ENCODE measurements around the gene VSTM1. TPM values are rescaled to one million over a fixed set of nuclear protein-coding genes. Genes with fewer than 3 reads are reported as not detected.
A peak's percentile ranks its signal among the peaks of the same experiment; 100 is the strongest.
"Not testable (repeated sequence)": the region's sequence is repeated elsewhere in the genome, so short reads cannot be mapped to it uniquely, and the experiment has no call there.

VSTM1 gene, protein sequence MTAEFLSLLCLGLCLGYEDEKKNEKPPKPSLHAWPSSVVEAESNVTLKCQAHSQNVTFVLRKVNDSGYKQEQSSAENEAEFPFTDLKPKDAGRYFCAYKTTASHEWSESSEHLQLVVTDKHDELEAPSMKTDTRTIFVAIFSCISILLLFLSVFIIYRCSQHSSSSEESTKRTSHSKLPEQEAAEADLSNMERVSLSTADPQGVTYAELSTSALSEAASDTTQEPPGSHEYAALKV
- total RNA-seq (2014; rRNA removed; shearing (Covaris generic)), result not detected in 2 replicates

DNA sequence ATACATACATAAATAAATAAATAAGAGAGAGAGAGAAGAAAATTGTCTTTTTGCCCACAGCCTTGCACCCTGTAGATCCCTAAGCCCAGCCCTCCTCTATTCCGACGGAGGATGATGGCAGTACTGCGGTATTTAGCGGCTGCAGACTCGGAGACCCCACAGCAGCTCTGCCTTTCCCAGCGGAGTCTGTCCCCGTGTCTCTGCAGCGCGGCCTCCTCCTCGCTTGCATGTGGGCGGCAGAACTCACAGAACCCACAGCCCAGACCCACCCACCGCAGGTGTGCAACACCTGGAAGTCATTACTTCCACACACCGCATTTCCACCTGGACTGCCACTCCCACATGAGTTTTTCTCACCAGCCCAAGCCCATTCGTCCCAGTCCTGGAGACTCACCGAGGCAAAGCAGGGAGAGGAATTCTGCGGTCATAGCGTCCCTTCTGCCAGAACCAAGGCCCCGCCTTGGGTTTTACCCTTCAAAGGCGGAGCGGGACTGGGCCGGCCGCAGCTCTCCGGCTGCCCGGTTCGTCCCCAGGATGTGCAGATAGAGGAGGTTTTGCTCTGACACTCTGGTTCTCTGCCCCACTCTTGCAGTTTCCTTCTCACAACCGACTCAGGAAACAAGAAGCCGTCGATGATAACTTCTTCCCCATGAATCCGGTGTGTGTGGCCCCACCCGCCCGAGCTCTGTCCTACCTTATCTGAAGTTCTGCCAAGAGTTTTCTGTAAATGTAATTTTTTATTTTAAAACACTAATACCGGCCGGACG is at the start of gene VSTM1:
VSTM1 (minus strand) TSS at position 548 of the 767 bp plus-strand sequence; CDS start at position 428, 120 bp downstream.
- DNase-seq (ENCODE audit: low read depth), result no peak

DNA sequence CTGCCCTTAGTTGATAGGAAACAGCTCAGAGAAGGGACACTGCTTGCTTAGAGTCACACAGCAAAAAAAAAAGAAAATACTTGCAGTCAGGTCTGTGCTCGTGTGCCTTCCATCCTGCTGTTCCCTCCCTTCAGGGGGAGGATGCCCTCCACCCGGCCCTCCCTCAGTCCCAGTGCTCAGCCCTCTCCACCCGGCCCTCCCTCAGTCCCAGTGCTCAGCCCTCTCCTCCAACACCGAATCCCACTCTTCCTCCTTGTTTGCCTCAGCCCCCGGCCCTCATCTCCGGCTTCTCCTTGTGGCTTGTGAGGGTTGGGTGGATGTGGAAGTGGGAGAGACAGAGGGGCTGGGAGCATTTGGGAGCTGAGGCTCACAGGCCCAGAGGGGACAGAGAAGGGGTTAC is 46.0 kb upstream of the VSTM1 start:
- DNase-seq (ENCODE audit: low read depth), result no peak

DNA sequence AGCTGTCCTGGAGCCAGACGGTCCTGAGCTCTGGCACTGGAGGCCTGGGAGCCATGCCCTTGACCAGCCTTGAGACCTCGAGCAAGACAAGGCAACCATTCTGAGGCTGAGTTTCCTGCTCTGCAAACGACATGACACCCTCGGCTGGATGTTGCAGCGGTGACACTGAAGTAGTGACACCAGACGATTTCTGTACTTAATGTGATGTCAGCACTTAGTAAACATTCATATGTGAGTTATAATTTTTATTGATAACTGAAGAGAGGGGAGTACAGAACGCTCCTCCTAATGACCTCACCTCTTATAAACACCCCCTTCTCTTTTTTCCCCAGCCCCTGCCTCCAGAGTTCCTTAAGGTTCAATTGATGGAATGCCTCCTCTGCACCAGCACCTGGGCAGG is 44.8 kb upstream of the VSTM1 start:
- no peak for DNase-seq (ENCODE audit: low read depth)

DNA sequence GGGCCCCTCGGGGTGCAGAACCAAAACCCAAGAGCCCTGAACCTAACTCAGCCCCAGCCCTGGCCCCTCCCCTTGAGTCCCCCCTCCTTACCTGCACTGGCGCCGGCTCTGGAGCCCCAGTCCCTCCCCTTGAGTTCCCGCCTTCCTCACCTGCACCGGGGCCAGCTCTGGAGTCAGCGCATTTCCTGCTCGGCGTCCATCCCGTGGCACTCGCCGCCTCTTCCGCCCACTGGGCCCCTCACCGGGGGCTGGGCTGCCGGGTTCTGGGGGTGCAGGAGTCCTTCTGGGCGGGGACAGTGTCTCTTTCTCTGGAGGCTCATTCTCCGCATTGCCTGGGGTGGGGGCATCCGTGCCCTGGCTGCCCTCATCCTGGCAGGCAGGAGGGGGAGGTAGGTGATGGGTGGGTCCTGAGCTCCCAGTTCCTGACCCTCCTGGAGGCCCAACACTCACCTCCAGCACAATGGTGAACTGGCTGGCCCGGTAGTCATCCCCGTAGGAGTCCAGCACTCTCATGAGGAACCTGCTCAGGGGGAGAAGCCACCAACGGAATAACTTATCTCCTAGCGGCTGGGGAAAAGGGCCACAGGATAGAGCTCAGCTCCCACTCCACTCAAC is 44.3 kb upstream of the VSTM1 start:
- no peak for DNase-seq (ENCODE audit: low read depth)

DNA sequence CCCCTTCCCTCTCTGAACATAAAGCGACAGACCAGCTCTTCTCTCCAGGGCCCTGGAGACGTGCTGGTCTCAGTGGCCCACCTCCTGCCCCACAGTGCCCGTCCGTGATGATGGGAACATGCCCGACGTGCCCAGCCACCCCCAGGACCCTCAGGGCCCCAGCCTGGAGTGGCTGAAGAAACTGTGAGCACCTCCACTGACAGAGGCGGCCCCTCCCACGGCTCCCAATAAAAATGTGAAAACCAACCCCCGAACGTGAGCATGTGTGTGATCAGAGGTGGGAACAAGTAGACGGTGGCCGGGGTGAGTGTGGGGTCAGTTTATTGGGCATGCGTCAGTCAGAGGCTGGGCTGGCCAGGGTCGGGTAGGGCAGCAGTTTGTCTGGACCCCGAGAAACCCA is 43.0 kb upstream of the VSTM1 start:
- no peak for DNase-seq (ENCODE audit: low read depth)

DNA sequence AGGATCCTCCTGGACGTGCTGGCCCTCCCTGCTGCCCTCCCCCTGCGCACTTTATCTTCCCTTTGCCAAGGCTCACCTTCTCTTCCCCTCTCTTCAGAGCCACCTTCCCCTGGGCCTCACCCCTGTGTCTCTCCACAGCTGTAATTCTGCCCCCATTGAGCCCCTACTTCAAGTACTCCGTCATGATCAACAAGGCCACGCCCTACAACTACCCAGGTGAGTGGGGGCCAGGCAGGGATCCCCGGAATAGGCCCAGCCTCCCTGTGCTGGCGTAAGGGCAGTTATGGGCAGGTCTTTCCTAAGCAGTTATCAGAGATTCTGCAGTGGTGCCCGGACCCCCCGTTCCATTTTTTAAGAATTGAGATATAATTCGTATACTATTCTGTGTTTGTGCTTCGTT is 42.1 kb upstream of the VSTM1 start:
- DNase-seq (ENCODE audit: low read depth), result no peak

DNA sequence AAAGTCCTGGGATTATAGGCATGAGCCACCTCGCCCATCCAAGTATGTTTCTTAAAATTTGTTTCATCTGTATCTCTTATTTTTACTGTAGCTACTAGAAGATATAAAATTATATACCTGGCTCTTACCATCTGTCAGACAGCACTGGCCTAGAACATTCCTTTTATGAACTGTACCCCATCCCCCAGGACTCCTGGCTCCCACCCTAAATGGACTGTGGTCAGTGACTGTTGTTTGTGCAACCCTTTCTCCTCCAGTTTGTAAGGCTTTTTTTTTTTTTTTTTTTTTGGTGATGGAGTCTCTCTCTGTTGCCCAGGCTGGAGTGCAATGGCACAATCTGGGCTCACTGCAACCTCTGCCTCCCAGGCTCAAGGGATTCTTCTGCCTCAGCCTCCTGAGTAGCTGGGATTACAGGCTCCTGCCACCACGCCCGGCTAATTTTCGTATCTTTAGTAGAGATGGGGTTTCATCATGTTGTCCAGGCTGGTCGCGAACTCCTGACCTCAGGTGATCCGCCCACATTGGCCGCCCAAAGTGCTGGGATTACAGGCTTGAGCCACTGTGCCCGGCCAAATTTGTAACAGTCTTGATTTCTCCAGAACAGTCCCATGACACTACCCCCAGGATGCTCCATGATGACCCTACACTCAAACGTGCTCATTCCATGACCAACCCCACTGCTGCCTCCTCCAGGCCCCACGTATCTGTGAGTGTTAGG is 41.5 kb upstream of the VSTM1 start:
- no peak for DNase-seq (ENCODE audit: low read depth)

DNA sequence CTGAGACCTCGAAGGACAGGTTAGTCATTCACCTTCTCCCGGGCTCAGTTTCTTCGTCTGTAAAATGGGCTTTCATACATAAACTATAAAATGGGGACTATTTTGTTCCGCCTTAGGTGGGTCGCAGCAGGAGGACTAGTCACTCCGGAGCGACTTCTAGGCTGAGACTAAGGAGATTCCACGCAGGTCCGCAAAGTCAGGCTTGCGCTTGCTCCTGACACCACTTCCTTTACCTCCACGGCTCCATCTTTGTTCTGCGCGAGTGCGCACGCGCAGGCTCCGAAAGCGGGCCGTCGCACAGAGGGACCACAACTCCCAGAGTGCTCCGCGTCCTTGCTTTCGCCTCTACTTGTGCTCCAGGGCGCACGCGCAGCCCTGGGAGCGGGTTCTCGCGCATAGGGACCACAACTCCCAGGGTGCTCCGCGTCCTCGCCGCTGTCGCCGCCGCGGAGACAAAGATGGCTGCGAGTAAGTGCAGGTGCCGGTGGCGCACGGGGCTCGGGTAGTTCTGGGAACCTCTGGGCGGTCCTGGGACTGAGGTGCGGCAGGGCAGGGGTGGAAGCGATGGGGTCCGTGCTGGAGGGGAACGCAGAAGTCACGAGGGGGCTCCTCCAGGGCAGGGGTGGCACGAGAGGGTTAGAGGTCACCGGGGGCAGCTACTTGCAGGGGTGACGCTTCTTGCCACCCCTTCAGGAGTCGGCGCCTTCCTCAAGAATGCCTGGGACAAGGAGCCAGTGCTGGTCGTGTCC is 38.9 kb upstream of the VSTM1 start, which contains the start of gene NDUFA3:
NDUFA3 (plus strand) TSS at position 435 of the 749 bp plus-strand sequence; CDS start at position 459, 24 bp downstream.
- peak; percentile 98 for DNase-seq (ENCODE audit: low read depth)

DNA sequence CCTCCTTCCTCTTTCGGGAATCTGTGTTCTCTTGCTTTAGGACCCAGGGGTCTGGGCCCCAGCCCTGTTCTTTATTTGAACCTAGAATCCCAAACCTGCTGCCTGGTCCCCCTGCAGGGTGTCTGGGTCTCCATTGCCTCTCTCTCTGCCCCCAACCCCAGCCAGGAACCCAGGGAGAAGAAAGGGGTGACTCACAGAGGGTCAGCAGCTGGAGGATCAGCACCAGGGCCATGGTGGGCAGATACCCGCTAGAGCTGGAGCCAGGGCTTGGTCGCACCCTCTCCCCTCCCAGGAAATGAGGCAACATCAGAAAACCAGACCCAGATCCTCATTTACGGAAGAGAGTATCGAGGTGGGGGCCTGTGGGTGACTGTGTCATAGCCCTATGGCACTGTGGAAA is 36.9 kb upstream of the VSTM1 start, which contains the start of gene OSCAR:
OSCAR (minus strand) TSS at position 243 of the 400 bp plus-strand sequence; CDS start at position 232, 11 bp downstream.
- peak; percentile 31 for DNase-seq (ENCODE audit: low read depth)

DNA sequence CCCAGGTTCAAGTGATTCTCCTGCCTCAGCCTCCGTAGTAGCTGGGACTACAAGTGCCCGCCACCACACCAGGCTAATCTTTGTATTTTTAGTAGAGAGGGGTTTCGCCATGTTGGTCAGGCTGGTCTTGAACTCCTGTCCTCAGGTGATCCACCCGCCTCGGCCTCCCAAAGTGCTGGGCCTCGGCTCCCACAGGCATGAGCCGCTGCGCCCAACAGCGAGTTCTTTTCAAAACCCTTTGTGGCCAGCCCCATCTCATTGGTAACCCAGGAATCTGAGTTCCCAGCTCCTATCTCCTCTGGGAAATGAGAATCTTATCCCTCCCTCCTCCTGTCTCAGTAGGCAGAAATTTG is 36.2 kb upstream of the VSTM1 start:
- DNase-seq (ENCODE audit: low read depth), result not testable (repeated sequence)

DNA sequence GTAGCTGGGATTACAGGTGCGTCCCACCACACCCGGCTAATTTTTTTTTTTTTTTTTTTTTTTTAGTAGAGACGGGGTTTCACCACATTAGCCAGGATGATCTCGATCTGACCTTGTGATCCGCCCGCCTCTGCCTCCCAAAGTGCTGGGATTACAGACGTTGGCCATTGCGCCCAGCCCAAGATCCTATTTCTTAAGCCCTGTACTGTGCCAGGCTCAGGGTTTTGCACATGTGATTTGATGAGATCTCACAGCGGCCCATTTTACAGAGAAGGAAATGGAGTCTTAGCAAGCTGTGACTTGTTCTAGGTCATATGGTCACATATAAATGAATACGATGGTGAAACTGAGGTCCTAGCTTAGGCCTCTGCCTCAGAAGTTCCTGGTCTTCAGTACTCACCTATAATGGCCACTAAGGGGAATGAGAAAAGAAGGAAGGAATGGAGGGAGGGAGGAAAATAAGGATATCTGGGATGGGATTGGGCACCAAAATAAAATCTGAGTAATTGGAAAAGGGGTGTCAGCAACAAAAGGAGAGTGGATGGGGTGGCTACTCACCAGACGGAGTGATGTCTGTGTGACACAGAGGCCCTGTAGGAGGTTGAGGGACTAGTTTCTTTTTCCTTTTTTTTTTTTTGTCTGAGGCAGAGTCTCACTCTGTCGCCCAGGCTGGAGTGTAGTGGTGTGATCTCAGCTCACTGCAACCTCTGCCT is 35.6 kb upstream of the VSTM1 start:
- no peak for DNase-seq (ENCODE audit: low read depth)

DNA sequence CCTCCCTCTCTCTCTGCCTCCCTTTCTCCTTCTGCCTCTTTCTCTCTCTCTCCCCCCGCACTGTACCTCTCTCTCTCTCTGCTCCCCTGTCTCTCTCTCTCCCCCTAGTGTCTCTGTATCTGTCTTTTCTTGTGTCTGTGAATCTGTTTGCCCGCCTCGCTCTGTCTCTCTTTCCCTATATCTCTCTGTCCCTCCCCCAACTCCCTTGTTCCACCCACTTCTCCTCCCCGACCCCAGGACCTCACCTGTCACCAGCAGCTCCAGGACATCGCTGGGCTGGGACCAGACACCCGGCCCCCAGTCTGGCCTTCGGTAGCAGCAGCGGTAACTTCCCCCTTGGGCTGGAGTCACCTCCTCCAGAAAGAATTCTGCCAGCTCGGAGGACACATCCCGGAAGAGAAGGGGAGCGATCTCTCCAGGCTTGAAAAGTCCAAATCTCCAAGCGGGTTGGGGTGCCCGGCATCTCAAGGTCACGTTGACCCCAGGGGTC is 33.0 kb upstream of the VSTM1 start:
- DNase-seq (ENCODE audit: low read depth), result peak; percentile 24

DNA sequence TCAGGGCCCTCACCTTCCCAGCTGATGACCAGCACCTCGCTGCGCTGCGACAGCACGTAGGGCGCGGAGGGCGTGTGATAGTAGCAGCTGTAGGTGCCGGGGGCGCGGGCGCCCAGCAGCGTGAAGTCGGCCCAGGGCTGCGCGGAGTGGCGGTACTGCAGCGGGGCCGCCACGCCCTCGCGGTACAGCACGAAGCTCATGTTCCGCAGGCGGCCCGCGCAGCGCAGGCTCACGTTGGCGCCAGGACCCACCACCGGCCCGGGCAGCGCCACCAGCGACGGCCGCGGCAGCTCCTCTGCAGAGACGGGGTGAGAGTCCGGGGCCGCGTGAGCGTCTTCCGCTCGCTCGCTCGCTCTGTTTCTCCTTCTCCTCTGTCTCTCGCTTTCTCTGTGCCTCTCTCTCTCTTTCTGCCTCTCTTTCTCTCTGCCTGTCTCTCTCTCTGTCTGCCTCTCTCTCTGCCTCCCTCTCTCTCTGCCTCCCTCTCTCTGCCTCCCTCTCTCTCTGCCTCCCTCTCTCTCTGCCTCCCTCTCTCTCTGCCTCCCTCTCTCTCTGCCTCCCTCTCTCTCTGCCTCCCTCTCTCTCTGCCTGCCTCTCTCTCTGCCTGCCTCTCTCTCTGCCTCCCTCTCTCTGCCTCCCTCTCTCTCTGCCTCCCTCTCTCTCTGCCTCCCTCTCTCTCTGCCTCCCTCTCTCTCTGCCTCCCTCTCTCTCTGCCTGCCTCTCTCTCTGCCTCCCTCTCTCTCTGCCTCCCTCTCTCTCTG is 32.3 kb upstream of the VSTM1 start:
- peak; percentile 61 for DNase-seq (ENCODE audit: low read depth)

DNA sequence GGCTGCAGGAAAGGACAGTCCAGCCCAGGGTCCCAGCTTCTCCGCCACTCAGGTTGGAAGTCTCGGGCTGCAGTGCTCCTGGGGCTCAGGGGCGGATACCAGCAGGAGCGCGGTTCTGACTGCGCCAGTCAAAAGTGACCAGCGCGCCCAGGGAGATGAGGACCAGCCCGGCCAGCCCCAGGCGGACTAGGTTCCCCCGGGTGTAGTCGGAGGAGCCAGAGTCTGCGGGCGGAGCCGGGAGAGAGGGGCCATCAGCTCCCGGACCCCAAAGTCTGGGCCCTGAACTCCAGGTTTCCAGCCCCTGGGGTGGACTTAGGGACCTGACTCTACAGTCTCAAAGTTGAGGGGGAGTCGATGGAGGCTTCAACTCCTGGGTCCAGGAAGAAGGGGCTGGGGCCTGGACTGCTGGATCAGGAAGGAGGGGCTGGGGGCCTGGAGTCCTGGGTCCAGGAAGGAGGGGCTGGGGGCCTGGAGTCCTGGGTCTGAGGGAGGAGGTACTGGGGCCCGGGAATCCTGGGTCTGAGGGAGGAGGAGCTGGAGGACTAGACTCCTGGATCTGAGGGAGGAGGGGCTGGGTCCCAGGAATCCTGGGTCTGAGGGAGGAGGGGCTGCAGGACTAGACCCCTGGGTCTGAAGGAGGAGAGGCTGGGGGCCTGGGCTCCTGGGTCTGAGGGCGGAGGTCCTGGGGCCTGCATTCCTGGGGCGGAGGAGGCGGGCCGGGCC is 31.6 kb upstream of the VSTM1 start:
- no peak for DNase-seq (ENCODE audit: low read depth)

DNA sequence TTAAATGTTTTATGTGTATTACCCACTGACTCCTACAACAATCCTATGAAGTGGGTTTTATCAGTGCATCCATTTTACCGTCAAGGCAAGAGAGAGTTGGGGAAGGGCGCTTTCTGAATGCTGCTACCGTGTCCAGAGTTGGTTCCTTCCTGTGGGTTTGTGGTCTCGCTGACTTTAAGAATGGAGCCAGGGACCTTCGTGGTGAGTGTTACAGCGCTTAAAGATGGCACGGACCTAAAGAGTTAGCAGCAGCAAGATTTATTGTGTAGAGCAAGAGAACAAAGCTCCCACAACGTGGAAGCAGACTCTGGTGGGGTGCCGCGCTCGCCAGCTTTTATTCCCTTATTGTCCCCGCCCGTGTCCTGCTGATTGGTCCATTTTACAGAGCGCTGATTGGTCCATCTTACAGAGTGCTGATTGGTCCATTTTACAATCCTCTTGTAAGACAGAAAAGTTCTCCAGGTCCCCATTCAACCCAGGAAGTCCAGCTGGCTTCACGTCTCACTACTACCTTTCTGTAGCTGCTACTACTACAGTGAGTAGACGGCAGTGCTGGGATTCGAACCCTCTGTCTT is 30.8 kb upstream of the VSTM1 start:
- DNase-seq (ENCODE audit: low read depth), result no peak

DNA sequence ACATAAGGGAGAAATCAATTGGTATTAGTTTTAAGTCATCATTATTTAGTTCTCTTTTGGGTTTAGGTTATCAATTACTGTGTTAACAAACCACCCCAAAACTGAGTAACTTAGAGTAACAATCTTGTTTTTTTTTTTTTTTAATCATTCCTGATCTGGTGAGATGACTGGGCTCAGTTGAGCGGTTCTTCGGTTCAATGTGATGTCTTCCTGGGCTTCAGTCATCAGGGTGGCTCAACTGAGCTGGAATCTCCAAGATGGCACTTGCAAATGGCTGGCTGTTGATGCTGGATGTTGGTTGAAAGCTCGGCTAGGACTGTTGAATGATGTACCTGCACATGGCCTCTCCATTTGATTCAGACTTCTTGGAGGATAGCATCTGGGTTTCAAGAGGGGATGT is 20.7 kb upstream of the VSTM1 start:
- DNase-seq (ENCODE audit: low read depth), result no peak

DNA sequence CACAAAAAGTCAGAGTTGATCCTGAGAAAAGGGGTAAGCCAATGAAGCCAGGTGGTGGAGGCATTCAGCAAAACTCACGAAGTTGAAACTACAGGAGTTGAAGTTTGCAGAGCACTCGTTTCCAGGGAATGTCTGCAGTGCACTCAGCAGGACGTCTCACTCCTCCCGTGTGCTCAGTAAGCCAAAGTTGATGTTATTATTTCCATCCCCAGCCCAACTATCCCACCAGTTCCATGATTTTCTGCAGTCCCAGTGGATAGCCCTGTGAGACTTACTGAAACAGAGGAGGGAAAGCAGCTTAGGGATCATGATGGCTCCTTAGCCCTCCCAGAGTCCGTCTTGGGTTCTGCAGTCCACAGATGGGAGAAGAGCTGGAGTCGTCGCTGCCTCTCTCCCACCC is 17.3 kb upstream of the VSTM1 start, which contains the start of gene TARM1:
TARM1 (minus strand) TSS at position 334 of the 400 bp plus-strand sequence; CDS start at position 309, 25 bp downstream.
- DNase-seq (ENCODE audit: low read depth), result no peak

DNA sequence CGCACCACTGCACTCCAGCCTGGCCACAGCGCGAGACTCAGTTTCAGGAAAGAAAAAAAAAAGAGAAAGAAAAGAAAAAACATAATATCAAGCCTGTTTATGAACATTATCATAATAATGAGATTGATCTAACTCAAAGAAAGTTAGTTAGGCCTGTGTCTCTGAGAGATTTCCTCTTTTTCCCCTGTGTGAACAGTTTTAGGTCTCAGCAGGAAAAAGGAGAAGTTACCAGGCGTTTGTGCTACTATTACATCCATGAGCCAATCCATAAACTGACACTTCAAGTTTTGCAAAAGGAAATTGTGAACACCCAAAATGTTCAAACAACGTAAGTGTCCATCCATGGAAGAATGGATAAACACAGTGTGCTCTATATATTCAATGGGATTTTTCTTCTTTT is 13.6 kb upstream of the VSTM1 start:
- no peak for DNase-seq (ENCODE audit: low read depth)

DNA sequence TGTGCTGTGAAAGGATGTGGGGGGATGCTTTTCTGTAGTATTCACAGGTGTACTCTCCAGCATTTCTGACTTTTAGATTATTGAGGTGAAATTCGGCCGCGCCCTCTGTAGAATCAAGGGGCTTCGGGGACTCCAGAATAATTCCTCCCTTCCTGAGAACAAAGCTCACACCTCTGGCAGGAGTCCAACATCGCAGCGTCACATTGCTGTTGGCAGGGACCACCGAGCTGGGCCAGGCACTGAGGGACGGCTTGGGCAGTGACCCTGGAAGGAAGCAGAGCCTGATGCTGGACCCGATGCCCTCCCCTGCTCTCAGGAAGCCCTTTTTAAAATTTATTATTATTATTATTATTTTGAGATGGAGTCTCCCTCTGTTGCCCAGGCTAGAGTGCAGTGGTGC is 11.2 kb upstream of the VSTM1 start:
- no peak for DNase-seq (ENCODE audit: low read depth)
